ENCODE measurements around the gene NOL7.

DNA sequence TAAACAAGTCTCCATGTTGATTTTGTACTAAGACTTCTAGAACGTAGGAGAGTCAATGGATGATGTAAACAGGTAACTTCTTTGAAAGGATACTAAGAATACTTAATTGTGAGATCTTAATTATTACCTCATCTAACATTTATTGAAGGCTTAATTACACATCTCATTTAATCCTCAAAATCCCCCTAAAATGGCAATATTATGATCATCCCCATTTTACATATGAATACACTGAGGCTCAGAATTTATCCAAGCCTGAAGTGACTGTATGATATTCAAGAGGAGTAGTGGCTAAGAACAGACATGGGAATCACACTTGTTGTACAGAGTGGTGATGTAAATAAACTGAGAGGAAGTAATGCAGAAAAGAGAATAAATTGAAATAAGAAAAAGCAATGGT is 22.9 kb downstream of the NOL7 start:
- TF ChIP-seq POLR2AphosphoS5 (IDR thresholded peaks at IDR 0.05): no peak
- TF ChIP-seq, protein P1, sequence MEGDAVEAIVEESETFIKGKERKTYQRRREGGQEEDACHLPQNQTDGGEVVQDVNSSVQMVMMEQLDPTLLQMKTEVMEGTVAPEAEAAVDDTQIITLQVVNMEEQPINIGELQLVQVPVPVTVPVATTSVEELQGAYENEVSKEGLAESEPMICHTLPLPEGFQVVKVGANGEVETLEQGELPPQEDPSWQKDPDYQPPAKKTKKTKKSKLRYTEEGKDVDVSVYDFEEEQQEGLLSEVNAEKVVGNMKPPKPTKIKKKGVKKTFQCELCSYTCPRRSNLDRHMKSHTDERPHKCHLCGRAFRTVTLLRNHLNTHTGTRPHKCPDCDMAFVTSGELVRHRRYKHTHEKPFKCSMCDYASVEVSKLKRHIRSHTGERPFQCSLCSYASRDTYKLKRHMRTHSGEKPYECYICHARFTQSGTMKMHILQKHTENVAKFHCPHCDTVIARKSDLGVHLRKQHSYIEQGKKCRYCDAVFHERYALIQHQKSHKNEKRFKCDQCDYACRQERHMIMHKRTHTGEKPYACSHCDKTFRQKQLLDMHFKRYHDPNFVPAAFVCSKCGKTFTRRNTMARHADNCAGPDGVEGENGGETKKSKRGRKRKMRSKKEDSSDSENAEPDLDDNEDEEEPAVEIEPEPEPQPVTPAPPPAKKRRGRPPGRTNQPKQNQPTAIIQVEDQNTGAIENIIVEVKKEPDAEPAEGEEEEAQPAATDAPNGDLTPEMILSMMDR (IDR thresholded peaks at IDR 0.05 in 8 of 11, conservative IDR thresholded peaks at IDR 0.05 in 3 of 11): no peak

Measured in spleen (tissue), 7 donors.